ENCODE results near the gene METRN.

- TF ChIP-seq CTCF (IDR thresholded peaks at IDR 0.05), result no peak
- no peak for TF ChIP-seq POLR2A (IDR thresholded peaks at IDR 0.05)
These were observed 7.8 kb upstream of the METRN start for GRCh38 chr16:707062-707538.
